AG10803 (cell line): ENCODE results near the gene PCDH10.

Experiments used
- DNase-seq: peaks from one replicate; pipeline ENCODE4 v3.0.0; 2010; ENCODE audit warnings: low read depth
- H3K4me3 ChIP-seq: 2 replicates; pipeline ENCODE4 v1.5.1; 2011; ENCODE audit warnings: mild to moderate bottlenecking, low read length, control low read depth
- TF ChIP-seq, protein P1 (sequence below): conservative IDR thresholded peaks from 2 replicates; pipeline ENCODE4 v1.5.1; 2011; ENCODE audit warnings: mild to moderate bottlenecking, low read length, control low read depth, inconsistent platforms

Gene PCDH10

DNA sequence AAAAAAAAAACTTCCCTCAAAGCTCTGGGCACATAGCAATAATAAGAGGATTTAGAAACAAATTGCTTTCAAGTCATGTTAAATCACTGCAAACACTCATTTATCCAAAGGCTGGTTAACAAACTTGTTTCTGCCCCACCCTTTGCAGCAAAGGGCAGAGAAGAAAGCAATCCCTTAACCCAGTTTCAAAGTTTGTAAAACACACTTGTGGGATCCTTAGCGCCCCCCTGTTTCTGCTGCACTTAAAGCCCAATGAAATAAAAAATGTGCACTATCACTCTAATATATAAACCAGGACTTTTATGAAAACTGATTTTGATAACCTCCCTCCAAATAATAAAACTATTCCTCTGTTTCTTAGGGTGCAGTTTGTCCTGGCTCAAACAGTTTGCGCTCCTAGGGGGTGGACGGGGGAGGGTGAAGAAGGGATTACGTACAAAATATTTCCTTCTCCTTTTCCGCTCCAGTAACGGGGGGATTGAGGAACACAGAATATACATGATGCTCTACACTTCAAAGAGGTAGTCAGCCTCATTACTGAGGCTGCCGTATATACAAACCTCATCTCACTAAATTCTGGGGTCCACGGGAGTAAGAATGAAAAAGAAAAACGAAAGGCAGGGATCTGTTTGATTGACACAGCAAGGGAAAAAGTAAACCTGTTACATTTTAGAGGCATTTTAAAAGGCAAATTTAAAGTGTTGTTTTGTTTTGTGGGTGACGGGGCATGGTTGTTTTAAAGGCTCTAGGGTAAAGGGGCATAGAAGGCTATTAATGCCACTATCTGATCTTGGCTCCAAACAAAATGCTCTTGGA, 3.1 kb upstream of the PCDH10 start:
- TF ChIP-seq, protein P1, sequence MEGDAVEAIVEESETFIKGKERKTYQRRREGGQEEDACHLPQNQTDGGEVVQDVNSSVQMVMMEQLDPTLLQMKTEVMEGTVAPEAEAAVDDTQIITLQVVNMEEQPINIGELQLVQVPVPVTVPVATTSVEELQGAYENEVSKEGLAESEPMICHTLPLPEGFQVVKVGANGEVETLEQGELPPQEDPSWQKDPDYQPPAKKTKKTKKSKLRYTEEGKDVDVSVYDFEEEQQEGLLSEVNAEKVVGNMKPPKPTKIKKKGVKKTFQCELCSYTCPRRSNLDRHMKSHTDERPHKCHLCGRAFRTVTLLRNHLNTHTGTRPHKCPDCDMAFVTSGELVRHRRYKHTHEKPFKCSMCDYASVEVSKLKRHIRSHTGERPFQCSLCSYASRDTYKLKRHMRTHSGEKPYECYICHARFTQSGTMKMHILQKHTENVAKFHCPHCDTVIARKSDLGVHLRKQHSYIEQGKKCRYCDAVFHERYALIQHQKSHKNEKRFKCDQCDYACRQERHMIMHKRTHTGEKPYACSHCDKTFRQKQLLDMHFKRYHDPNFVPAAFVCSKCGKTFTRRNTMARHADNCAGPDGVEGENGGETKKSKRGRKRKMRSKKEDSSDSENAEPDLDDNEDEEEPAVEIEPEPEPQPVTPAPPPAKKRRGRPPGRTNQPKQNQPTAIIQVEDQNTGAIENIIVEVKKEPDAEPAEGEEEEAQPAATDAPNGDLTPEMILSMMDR, result no peak
- DNase-seq, result no peak
- no peak overlapping the region for H3K4me3 ChIP-seq

DNA sequence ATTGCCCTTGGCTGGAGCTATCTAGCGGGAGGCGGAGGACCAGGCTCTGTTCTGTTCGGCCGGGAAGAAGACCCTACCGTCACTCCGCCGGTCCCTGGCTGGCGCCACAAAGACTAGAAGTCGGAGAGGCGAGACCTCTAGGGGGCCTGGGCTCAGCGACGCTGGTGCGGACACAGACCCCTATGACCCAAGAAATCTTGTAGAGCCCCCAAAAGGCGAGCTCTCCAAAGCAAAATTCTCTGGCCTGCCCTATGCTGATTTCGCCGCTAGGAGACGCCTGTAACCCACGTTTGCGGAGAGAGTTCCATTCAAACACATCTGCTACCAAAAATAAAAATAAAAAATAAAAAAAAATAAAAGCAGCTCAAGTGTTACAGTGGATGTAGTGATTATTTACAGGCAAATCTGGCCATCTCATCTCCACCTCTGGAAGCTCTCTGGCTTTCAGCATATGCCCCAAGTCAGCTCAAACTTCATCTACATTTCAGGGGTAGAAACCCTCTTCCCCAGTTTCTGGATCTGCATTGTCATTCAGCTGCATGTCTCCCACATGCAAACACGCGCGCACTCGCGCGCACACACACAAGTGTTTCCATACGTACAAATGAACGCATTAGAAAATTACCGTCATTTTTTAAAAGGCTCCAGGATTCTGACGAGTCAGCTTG, 2.4 kb upstream of the PCDH10 start:
- peak; percentile 35 for DNase-seq
- H3K4me3 ChIP-seq, result peak overlapping the region; percentile 24
- TF ChIP-seq, protein P1, result peak; percentile 91

DNA sequence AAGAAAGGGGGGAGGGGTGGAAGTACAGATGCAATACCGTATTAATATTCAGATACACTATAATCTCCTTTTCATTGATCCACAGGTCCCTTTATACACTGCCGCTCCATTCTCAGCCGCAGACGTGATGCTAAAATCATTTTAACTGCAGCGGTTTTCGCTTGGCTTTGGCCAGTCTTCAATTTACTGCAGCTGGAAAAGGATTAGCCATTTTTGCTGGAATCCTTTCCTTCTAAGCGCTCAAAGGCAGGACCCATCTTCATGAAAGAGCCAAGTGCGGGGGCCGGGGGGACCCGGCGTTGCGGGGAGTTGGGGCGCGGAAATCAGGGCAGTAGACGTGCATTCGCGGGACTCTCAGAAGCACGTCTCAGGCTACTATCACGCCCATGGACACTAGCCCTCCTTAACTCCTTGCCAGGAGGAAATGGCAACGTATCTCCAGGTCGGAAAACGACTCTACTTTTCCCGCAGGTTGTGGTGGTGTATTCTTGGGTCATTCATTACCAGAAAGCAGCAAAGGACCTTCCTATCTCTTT, 1.7 kb upstream of the PCDH10 start:
- H3K4me3 ChIP-seq, result peak overlapping the region; percentile 0; the same call in 1 of the 2 replicates
- TF ChIP-seq, protein P1, result no peak
- DNase-seq, result no peak

DNA sequence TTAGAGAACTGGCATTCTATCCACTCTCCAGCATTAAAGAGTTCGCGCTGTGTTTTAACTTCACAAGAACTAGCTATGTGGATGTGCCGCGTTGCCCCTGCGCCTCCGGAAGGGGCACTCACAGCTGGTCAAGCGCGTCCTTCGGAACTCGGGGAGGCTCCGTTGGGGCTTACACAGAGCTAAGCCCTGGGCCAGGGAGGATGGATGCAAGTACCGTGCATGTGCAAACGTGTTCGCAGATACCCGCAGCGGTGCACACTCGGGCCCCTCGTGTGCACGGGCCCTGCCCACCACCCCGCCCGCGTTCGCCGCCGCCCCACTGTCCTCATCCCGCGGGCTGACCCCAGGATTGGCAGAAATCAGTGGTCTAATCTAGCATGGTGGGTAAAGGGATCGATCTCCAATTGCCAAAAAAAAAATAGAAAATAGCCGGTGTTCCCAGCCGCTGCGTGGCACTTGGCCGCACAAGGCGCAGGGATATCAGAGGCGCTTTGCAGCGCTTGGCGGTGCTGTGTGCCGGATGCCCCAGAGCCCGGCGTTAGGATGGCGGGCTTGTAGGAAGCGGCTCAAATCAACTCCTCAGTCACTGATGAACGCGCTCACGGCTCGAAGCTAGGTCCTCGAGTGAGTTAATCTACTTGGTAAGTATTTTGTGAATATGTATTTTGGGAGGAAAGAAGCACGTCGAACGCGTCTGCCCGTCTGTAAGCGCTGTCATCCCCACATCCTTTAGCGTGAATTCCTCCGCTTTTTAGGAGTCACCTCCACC, 989 bp upstream of the PCDH10 start:
- peak overlapping the region; percentile 26 for H3K4me3 ChIP-seq
- TF ChIP-seq, protein P1, result no peak
- DNase-seq, result peak; percentile 9

DNA sequence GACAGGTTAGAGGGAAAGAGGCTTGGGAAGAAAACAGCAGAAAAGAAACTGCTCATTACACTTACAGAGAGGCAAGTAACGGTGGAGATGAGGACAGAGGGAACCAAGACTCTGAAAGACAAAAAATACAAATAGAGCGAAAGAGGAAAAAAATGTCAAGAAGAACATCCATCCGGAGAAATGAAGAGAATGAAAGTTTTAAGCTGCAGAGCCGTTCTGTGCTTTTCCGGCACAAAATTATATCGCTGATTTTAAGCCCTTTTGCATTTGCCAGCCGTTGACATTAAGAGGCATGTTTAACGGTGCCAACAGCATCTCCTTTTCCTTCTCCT, 236 bp downstream of the PCDH10 start:
- DNase-seq, result no peak
- peak overlapping the region; percentile 47 for H3K4me3 ChIP-seq
- TF ChIP-seq, protein P1, result no peak

DNA sequence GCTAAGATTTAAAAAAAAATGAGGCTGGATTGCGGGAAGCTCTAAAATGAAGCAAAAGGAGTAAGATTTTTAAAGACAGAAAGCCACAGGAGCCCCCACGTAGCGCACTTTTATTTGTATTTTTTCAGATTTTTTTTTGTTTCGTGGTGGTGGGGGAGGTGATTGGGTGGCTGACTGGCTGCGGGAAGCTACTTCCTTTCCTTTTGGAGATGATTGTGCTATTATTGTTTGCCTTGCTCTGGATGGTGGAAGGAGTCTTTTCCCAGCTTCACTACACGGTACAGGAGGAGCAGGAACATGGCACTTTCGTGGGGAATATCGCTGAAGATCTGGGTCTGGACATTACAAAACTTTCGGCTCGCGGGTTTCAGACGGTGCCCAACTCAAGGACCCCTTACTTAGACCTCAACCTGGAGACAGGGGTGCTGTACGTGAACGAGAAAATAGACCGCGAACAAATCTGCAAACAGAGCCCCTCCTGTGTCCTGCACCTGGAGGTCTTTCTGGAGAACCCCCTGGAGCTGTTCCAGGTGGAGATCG, 908 bp downstream of the PCDH10 start:
- no peak for DNase-seq
- TF ChIP-seq, protein P1, result no peak
- H3K4me3 ChIP-seq, result peak overlapping the region; percentile 47; the same call in 1 of the 2 replicates
